Measurements from ENCODE around the gene ZMAT3.

Gene ZMAT3

DNA sequence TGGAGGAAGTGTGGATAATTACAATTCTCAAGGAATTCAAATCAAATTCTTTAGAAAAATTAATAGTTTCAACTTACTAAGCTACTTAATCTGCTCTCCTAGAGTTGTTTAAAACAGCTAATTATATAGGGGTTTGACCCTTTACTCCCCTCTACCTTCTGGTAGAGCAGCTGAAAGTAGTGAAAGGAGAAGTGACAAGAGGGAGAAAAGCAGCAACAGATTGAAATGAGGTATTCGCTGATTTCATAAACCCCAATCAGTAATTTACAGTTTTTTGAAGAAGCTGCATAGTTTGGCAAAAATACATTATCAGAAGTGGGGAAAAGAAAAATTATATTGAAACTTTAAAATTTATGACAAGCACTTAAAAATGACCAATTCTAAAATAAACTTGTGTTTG is 52.8 kb downstream of the ZMAT3 start:
- Histone ChIP-seq H3K36me3 (ENCODE audit: insufficient read depth, low read depth, low read length) (no peaks in the 10 kb centered on the region), H3K27me3 (ENCODE audit: insufficient read depth, low read length) (no peaks in the 10 kb centered on the region), H3K27ac (ENCODE audit: low read length) (no peak overlapping the region), H3K9ac (ENCODE audit: low read depth, low read length) (no peak overlapping the region), H3K9me3 (ENCODE audit: insufficient read depth, low read depth, low read length) (0 out of 2 replicates have a peak, but pooled peaks cover under 1% of the 10 kb centered on the region), H3K4me1 (ENCODE audit: insufficient read depth, low read length) (no peaks in the 10 kb centered on the region), H3K4me3 (ENCODE audit: low read length) (no peak overlapping the region)

DNA sequence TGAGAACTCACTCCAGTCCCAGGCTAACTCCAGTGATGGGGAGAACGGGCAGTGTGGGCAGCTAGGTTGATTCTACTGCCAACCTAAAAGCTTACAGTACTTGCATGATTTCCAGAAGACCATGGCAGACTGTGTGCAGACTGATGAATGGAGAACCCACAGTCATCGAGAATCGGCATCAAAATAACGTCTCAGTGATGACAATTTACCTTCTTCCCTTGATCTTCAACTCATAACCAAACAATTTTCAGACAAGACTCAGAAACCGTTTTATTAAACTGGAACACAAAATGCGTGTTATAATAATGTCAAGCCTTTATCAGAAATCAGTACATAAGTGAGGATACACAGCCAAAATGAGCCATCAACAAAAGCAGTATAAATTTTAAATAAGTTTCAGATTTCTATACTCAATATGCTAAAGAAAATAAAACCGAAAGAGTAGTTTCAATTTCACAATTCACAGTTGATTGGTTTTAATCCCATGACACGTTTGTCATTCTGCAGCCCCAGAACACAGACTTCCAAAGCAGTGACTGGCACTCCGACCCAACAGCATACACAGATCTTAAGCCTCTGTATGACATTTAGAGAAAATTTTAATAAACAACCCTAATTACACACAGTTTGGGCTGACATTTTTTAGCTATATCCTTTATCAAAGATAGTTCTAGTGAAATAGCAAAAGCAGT is 54.5 kb downstream of the ZMAT3 start:
- Histone ChIP-seq H3K9ac (ENCODE audit: low read depth, low read length) (no peak overlapping the region), H3K4me3 (ENCODE audit: low read length) (no peak overlapping the region), H3K4me1 (ENCODE audit: insufficient read depth, low read length) (no peaks in the 10 kb centered on the region), H3K27me3 (ENCODE audit: insufficient read depth, low read length) (no peaks in the 10 kb centered on the region), H3K27ac (ENCODE audit: low read length) (no peak overlapping the region), H3K36me3 (ENCODE audit: insufficient read depth, low read depth, low read length) (0 out of 2 replicates have a peak, but pooled peaks cover 3% of the 10 kb centered on the region), H3K9me3 (ENCODE audit: insufficient read depth, low read depth, low read length) (peaks cover 13% of the 10 kb centered on the region; the same call in 1 of the 2 replicates)

DNA sequence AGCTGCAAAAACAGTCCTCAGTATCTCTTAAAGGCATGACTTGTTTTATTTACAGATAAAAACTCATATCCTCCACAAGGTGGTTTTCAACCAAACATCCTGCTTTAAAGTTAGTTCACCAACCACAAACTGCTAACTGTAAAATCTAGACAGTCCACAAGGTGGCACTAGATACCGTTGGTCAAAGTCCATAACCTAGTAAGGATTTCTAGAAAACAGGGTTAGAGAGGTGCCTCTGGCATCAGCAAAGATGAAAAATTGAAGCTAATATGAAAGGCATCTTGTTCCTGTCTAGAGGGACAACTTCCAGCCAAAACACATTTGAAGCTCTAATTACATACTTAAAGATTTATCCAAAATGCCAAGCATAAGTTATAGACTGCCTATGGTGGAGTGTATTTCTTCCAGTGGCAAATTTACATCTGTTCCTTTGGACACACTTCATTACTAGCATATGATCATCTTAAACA is 56.0 kb downstream of the ZMAT3 start:
- no peak overlapping the region for H3K4me3 ChIP-seq (ENCODE audit: low read length)
- H3K9ac ChIP-seq (ENCODE audit: low read depth, low read length): no peak overlapping the region
- H3K27me3 ChIP-seq (ENCODE audit: insufficient read depth, low read length): no peaks in the 10 kb centered on the region
- peaks cover 20% of the 10 kb centered on the region; the same call in 1 of the 2 replicates for H3K9me3 ChIP-seq (ENCODE audit: insufficient read depth, low read depth, low read length)
- no peaks in the 10 kb centered on the region for H3K4me1 ChIP-seq (ENCODE audit: insufficient read depth, low read length)
- no peak overlapping the region for H3K27ac ChIP-seq (ENCODE audit: low read length)
- H3K36me3 ChIP-seq (ENCODE audit: insufficient read depth, low read depth, low read length): 0 out of 2 replicates have a peak, but pooled peaks cover 3% of the 10 kb centered on the region

DNA sequence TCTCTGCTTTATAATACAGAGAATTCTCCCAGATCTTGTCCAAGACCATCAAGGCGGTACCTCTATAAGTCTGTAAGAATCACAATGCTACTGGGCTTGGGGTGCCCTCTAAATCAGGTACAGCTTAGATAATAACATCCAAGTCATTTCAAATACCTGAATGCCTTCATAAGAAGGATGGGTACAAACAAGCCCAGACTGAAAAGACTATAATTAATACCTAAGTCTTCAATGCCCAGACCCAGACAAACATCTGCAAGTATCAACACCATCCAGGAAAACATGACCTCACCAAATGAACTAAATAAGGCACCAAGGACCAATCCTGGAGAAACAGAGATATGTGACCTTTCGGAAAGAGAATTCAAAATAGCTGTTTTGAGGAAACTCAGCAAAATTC is 65.9 kb downstream of the ZMAT3 start:
- Histone ChIP-seq H3K27ac (ENCODE audit: low read length) (no peak overlapping the region), H3K9ac (ENCODE audit: low read depth, low read length) (no peak overlapping the region), H3K4me1 (ENCODE audit: insufficient read depth, low read length) (no peaks in the 10 kb centered on the region), H3K9me3 (ENCODE audit: insufficient read depth, low read depth, low read length) (peaks cover 6% of the 10 kb centered on the region; the same call in 1 of the 2 replicates), H3K4me3 (ENCODE audit: low read length) (no peak overlapping the region), H3K27me3 (ENCODE audit: insufficient read depth, low read length) (no peaks in the 10 kb centered on the region), H3K36me3 (ENCODE audit: insufficient read depth, low read depth, low read length) (no peaks in the 10 kb centered on the region)

DNA sequence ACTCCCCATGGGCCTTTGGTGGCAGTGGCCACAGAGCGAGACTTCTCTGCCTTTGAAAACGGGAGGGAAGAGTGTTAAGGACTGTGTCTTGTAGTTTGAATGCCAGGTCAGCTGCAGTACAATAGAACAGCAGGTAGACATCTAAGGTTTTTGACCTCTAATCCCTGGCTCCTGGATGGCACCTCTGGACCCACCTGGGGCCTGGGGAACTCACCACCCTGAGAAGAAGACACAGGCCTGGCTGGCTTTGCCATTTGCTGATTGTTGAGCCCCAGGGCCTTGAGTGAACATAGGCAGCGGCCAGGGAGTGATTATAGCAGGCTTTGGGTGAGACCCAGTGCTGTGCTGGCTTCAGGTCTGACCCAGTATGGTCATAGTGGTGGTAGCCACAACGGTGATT is 66.4 kb downstream of the ZMAT3 start:
- H3K9me3 ChIP-seq (ENCODE audit: insufficient read depth, low read depth, low read length): peaks cover 3% of the 10 kb centered on the region; the same call in 1 of the 2 replicates
- H3K27ac ChIP-seq (ENCODE audit: low read length): no peak overlapping the region
- no peak overlapping the region for H3K4me3 ChIP-seq (ENCODE audit: low read length)
- no peaks in the 10 kb centered on the region for H3K36me3 ChIP-seq (ENCODE audit: insufficient read depth, low read depth, low read length)
- no peaks in the 10 kb centered on the region for H3K4me1 ChIP-seq (ENCODE audit: insufficient read depth, low read length)
- H3K9ac ChIP-seq (ENCODE audit: low read depth, low read length): no peak overlapping the region
- no peaks in the 10 kb centered on the region for H3K27me3 ChIP-seq (ENCODE audit: insufficient read depth, low read length)

DNA sequence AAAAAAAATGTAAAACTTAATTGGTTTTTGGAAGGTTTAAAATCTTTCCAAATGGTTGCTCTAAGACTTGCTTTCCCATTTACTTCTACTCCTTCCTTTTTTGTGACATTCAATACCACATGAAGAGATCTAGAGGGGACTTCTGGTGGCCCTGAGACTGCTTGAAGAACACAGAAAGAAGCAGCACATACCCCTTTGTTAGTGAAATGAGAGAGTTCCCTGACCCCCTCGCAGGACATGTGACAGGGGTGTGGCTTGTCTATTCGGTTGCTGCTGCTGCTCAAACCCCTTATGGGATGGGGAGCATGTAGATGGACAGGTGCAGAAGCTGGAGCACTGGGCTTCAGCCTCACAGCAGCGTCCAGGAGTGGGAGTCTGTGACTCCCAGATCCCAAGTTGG is 71.0 kb downstream of the ZMAT3 start:
- H3K4me1 ChIP-seq (ENCODE audit: insufficient read depth, low read length): no peaks in the 10 kb centered on the region
- H3K4me3 ChIP-seq (ENCODE audit: low read length): no peak overlapping the region
- H3K27ac ChIP-seq (ENCODE audit: low read length): no peak overlapping the region
- no peaks in the 10 kb centered on the region for H3K36me3 ChIP-seq (ENCODE audit: insufficient read depth, low read depth, low read length)
- no peaks in the 10 kb centered on the region; the same call in 1 of the 2 replicates for H3K9me3 ChIP-seq (ENCODE audit: insufficient read depth, low read depth, low read length)
- H3K27me3 ChIP-seq (ENCODE audit: insufficient read depth, low read length): no peaks in the 10 kb centered on the region
- no peak overlapping the region for H3K9ac ChIP-seq (ENCODE audit: low read depth, low read length)

DNA sequence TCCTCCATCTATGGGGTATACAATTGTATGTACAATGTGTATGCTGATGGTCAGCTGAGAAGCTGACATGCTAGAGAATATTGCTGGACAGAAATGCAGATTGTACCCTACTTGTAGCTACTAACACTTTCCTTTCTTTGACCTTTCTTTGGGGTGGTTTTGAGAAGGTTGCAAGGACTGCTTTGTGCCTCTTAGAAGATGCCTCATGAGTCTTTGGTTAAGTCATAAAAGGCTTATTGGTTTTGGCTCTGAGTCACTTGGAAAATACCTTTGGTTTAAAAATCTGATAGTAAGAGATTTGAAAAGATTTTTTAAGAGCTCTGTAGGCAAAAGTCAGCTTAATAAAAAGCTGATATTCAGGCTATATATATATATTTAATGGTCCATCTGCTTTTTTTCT is 71.5 kb downstream of the ZMAT3 start:
- H3K9me3 ChIP-seq (ENCODE audit: insufficient read depth, low read depth, low read length): no peaks in the 10 kb centered on the region; the same call in 1 of the 2 replicates
- no peaks in the 10 kb centered on the region for H3K36me3 ChIP-seq (ENCODE audit: insufficient read depth, low read depth, low read length)
- H3K4me3 ChIP-seq (ENCODE audit: low read length): no peak overlapping the region
- no peaks in the 10 kb centered on the region for H3K4me1 ChIP-seq (ENCODE audit: insufficient read depth, low read length)
- no peak overlapping the region for H3K27ac ChIP-seq (ENCODE audit: low read length)
- H3K9ac ChIP-seq (ENCODE audit: low read depth, low read length): no peak overlapping the region
- no peaks in the 10 kb centered on the region for H3K27me3 ChIP-seq (ENCODE audit: insufficient read depth, low read length)

DNA sequence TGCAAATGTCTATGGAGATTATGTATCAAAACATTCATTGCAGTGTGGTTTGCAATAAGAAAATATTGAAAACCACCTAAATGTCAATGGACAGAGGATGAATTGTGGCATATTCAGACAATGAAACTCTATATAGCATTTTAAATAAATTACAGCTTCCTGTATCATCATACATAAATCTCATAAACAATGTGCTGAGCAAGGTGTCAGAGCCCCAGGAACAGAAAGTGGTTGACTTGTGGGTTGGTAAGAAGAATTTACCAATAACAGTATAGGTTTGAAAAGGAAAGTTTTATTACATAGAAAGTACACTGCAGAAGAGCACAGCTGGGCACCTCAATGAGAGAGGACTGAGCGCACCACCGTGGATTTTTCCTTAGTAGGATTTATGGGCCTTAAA is 75.2 kb downstream of the ZMAT3 start:
- H3K4me3 ChIP-seq (ENCODE audit: low read length): no peak overlapping the region
- H3K27ac ChIP-seq (ENCODE audit: low read length): no peak overlapping the region
- no peaks in the 10 kb centered on the region for H3K36me3 ChIP-seq (ENCODE audit: insufficient read depth, low read depth, low read length)
- H3K9me3 ChIP-seq (ENCODE audit: insufficient read depth, low read depth, low read length): no peaks in the 10 kb centered on the region; the same call in 1 of the 2 replicates
- no peaks in the 10 kb centered on the region for H3K27me3 ChIP-seq (ENCODE audit: insufficient read depth, low read length)
- no peak overlapping the region for H3K9ac ChIP-seq (ENCODE audit: low read depth, low read length)
- H3K4me1 ChIP-seq (ENCODE audit: insufficient read depth, low read length): no peaks in the 10 kb centered on the region

DNA sequence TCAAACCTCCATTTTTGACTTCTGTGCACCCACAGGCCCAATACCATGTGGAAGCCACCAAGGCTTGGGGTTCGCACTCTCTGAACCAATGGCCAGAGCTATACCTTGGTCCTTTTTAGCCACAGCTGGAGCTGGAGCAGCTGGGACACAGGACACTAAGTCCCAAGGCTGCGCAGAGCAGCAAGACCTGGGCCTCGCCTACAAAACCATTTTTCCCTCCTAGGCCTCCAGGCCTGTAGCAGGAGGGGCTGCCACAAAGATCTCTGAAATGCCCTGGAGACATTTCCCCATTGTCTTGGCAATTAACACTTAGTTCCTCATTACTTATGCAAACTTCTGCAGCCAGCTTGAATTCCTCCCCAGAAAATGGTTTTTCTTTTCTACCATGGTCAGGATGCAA is 81.3 kb downstream of the ZMAT3 start:
- no peak overlapping the region for H3K27ac ChIP-seq (ENCODE audit: low read length)
- H3K4me1 ChIP-seq (ENCODE audit: insufficient read depth, low read length): no peaks in the 10 kb centered on the region
- H3K4me3 ChIP-seq (ENCODE audit: low read length): no peak overlapping the region
- peaks cover 53% of the 10 kb centered on the region for H3K9me3 ChIP-seq (ENCODE audit: insufficient read depth, low read depth, low read length)
- no peaks in the 10 kb centered on the region for H3K36me3 ChIP-seq (ENCODE audit: insufficient read depth, low read depth, low read length)
- no peak overlapping the region for H3K9ac ChIP-seq (ENCODE audit: low read depth, low read length)
- no peaks in the 10 kb centered on the region for H3K27me3 ChIP-seq (ENCODE audit: insufficient read depth, low read length)

DNA sequence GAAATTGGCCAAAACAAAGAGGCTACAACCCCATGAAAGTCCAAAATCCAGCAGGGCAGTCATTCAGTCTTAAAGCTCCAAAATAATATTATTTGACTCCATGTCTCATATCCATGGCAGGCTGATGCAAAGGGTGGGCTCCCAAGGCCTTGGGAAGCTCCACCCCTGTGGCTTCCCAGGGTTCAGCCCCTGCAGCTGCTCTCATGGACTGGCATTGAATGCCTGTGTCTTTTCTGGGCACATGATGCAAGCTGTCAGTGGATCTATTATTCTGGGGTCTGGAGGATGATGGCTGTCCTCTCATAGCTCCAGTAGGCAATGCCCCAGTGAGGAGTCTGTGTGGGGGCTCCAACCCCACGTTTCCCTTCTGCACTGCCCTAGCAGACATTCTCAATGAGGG is 81.8 kb downstream of the ZMAT3 start:
- Histone ChIP-seq H3K4me1 (ENCODE audit: insufficient read depth, low read length) (no peaks in the 10 kb centered on the region), H3K9me3 (ENCODE audit: insufficient read depth, low read depth, low read length) (peaks cover 53% of the 10 kb centered on the region), H3K27me3 (ENCODE audit: insufficient read depth, low read length) (no peaks in the 10 kb centered on the region), H3K9ac (ENCODE audit: low read depth, low read length) (no peak overlapping the region), H3K27ac (ENCODE audit: low read length) (no peak overlapping the region), H3K36me3 (ENCODE audit: insufficient read depth, low read depth, low read length) (no peaks in the 10 kb centered on the region), H3K4me3 (ENCODE audit: low read length) (no peak overlapping the region)

DNA sequence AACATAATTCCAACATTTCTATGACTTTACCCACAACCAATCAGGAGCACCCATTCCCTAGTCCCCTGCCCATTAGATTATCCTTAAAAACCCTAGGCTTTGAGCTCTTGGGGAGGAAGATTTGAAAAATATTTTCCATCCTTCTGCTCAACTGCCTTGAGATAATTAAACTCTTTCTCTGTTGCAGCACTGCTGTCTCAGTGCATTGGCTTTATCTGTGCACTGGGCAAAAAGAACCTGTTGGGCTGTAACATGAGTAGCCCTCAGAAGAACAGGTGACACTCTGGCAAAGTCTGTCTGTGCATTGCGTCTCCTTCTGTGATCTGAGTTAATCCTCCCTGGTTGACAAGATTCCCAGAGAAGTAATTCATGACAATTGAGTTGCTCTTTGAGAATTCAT is 83.9 kb downstream of the ZMAT3 start:
- no peaks in the 10 kb centered on the region for H3K4me1 ChIP-seq (ENCODE audit: insufficient read depth, low read length)
- no peaks in the 10 kb centered on the region for H3K27me3 ChIP-seq (ENCODE audit: insufficient read depth, low read length)
- H3K9me3 ChIP-seq (ENCODE audit: insufficient read depth, low read depth, low read length): peaks cover 53% of the 10 kb centered on the region
- no peaks in the 10 kb centered on the region for H3K36me3 ChIP-seq (ENCODE audit: insufficient read depth, low read depth, low read length)
- no peak overlapping the region for H3K27ac ChIP-seq (ENCODE audit: low read length)
- H3K9ac ChIP-seq (ENCODE audit: low read depth, low read length): no peak overlapping the region
- H3K4me3 ChIP-seq (ENCODE audit: low read length): no peak overlapping the region

DNA sequence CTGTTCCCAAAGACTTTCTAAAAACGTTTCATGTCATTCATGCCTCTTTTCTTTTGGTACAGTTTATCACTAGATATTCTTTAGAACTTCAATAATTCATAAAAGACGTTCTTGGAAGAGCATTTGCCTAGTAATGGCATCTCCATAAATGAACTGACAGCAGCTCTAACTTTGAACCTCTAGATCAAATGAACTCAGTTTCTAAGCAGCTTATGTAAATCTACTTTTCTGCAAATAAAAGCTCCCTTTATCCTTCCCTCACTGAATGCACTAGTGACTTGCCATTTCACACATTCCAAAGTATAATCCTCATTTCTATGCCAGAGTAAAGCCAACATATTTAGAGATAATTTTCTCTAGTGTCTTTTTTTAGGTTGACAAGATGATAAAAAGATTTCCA is 85.2 kb downstream of the ZMAT3 start:
- Histone ChIP-seq H3K4me3 (ENCODE audit: low read length) (no peak overlapping the region), H3K36me3 (ENCODE audit: insufficient read depth, low read depth, low read length) (no peaks in the 10 kb centered on the region), H3K9me3 (ENCODE audit: insufficient read depth, low read depth, low read length) (peaks cover 53% of the 10 kb centered on the region), H3K27me3 (ENCODE audit: insufficient read depth, low read length) (no peaks in the 10 kb centered on the region), H3K9ac (ENCODE audit: low read depth, low read length) (no peak overlapping the region), H3K4me1 (ENCODE audit: insufficient read depth, low read length) (no peaks in the 10 kb centered on the region), H3K27ac (ENCODE audit: low read length) (no peak overlapping the region)
